Activated naive CD4-positive, alpha-beta T cell treated with anti-CD3 and anti-CD28 coated beads, Interleukin-2, amount 50 U/mL, for 16 hours (primary cell): ENCODE results near the gene CCDC183.
"Not testable (repeated sequence)": the region's sequence is repeated elsewhere in the genome, so short reads cannot be mapped to it uniquely, and the experiment has no call there.

Source experiments
- DNase-seq: peaks from one replicate; pipeline ENCODE4 v3.0.0-alpha.2; 2020

Gene CCDC183

GRCh38 chr9:136840140-136840876 lies 44.2 kb downstream of the CCDC183 start:
- no peak for DNase-seq

GRCh38 chr9:136840877-136841645 lies 44.9 kb downstream of the CCDC183 start:
- no peak for DNase-seq

GRCh38 chr9:136841646-136842379 lies 45.7 kb downstream of the CCDC183 start:
- DNase-seq: not testable (repeated sequence)

DNA sequence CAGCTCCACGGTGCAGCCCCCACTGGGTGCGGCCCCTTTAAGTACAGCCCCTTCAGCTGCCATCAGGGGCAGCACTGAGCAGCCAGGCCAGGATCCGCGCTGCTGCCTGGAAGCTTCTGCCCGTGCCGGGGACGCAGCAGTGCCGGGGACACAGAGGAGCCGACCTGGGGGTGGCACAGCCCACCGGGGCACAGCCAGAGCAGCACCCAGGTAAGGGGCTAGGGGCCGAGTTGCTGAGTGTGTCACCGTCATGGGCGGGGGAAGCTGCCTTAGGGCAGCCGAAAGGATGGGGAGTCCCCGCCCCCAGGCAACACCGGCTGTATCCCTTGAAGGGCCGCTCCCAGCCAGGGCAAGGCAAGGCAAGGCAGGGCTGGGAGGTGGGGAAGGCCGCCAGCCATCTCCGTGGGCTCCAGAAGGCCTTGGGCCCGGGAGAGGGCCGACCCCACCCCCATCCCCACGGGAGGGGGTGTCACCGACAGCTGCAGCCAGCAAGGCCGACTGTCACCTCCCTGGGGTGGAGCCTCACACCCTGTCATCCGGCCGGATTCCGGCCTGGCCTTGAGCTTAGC lies 46.3 kb downstream of the CCDC183 start, which contains the start of gene AJM1:
Gene AJM1, plus strand, starts transcription at position 99 of the 569 bp plus-strand sequence. CDS start 1,937 bp downstream, outside the sequence.
- DNase-seq: peak; percentile 83

GRCh38 chr9:136843159-136843800 lies 47.1 kb downstream of the CCDC183 start:
- not testable (repeated sequence) for DNase-seq

DNA sequence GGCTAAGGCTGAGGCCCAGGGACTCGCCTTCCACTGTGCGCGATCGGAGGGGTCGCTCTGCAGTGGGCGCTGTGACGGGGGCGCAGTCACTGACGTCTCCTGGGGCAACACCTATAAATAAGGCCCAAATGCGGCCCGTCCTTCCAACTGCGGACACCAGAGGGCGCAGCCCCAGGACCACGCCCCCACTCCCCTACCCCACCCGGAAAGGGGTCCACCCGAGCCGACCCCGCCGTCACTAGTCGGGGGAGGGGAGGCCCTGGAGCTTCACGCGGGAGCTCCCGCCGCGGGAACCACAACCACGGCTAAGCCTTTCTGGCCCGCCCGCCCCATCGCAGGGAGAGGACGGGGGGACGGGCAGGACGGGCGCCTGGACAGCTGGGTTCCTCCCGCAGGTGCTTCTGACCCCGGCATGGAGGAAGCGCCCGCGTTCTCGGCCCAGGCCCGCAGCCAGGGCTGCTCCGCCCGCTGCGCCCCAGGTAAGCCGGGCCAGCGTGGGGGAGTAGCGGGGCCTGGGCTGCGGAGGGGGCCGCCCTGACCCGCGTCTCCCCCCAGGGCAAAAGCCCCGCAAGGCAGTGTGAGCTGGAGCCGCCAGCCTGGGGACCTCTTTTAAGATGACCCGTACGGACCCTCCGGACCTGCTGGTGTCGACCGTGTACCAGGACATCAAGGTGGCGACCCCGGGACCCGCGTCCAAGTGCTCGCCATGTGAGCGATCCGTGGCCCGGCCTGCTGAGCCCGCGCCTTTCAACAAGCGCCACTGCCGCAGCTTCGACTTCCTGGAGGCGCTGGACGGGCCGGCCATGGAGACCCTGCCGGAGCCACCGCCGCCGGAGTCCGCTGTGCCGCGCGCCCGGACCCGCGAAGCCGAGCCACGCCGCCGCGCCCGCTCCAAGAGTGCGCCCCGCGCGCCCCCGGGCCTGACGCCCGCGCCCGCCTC lies 47.9 kb downstream of the CCDC183 start:
- DNase-seq: peak; percentile 70

- DNase-seq: no peak
These were observed 48.8 kb downstream of the CCDC183 start for GRCh38 chr9:136844761-136845464.

DNA sequence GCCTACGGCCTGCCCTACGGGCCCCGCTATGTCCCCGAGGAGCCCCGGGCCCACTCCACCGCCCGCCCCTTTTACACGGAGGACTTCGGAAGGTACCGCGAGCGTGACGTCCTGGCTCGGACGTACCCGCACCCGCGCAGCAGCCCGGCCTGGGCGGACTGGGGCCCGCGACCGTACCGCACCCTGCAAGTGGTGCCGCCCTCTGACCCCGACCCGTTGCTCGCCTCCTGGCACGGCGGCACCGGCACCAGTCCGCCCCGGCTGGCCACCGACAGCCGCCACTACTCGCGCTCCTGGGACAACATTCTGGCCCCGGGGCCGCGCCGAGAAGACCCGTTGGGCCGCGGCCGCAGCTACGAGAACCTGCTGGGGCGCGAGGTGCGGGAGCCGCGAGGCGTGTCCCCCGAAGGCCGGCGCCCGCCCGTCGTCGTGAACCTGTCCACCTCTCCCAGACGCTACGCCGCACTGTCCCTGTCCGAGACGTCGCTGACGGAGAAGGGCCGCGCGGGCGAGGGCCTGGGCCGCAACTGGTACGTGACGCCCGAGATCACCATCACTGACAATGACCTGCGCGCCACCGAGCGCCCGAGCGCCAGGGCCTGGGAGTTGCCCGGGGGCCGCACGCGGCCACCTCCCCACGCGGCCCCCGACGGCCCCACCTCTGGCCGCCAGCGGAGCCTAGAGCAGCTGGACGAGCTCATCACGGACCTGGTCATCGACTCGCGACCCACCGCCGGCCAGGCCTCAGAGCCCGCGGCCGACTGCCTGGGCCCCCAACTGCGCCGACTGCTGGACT lies 49.5 kb downstream of the CCDC183 start:
- no peak for DNase-seq

DNA sequence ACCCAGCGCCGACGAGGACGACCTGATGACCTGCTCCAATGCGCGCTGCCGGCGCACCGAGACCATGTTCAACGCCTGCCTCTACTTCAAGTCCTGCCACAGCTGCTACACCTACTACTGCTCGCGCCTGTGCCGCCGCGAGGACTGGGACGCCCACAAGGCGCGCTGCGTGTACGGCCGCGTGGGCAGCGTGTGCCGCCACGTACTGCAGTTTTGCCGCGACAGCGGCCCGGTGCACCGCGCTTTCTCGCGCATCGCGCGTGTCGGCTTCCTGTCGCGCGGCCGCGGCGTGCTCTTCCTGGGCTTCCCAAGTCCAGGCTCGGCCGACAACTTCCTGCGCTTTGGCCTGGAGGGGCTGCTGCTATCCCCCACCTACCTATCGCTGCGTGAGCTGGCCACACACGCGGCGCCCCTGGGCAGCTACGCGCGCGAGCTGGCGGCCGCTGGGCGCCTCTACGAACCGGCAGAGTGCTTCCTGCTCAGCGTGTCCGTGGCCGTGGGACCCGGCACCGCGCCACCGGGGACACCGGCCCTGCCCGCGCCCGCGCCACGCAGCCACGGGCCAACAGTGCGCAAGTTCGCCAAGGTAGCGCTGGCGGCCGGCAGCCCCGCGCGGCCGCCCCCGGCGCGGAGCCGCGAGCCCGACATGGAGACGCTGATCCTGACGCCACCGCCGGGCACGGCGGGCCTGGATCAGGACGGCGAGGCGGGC lies 50.4 kb downstream of the CCDC183 start:
- no peak for DNase-seq

GRCh38 chr9:136847088-136847825 lies 51.1 kb downstream of the CCDC183 start:
- DNase-seq: no peak

DNA sequence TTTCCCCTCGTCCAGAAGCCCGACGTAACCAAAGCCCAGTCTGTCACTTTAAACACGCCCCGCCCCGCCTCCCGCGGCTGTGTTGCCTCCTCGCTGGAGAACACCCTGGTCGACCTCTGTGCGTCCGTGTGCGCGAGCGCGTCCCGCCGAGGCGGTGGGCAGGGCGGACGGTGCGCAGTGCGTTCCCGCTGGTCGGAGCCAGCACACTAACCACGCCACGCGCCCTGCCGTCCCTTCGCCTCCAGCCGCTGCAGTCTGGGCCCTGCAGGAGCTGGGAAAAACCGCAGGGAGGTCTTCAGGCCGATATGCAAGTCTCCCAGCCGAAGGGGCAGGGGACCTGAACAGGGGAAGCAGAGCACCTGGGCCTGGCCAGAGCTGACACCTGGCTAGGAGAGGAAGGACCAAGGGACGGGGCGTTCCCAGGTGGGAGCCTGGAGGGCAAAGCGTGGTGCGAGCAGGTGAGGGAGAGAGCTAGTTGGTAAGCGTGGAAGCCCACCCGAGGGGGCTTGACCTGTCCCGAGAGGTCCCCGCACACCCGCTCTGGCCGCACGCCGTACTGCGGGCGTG lies 51.8 kb downstream of the CCDC183 start:
- DNase-seq: peak; percentile 79

DNA sequence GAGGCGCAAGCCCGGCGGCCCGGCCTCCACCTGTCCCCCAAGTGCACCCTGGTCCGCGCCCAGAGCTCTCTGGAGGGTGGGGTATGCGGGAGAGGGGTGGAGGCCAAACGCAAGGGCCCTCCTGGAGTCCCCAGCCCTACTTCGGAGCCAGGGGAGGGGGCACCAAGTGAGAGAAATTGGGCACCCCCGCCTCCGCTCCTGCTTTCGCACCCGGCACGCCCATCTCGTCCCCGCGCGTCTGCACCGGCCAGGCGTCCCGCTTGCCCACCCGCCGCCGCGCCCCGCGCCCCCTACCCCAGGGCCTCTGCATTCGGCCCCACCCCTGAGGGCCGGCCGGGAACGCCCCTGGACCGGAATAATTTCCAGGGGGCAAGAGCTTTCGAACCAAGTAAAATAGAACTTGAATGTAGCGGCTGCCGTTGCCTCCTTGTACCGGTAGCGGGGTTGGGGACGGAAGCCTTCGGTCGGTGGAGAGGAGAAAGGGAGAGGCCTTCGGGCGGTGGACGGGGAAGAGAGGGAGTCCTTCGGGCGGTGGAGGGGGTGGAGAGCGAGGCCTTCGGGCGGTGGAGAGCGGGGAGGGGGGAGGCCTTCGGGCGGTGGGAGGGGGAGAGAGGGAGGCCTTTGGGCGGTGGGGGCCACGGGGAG lies 52.4 kb downstream of the CCDC183 start:
- DNase-seq: peak; percentile 57

GRCh38 chr9:136849038-136849959 lies 53.2 kb downstream of the CCDC183 start, which contains the start of gene PHPT1:
Gene PHPT1 (plus strand): TSS chr9:136849409. CDS start chr9:136849431, 22 bp downstream.
- peak; percentile 97 for DNase-seq

DNA sequence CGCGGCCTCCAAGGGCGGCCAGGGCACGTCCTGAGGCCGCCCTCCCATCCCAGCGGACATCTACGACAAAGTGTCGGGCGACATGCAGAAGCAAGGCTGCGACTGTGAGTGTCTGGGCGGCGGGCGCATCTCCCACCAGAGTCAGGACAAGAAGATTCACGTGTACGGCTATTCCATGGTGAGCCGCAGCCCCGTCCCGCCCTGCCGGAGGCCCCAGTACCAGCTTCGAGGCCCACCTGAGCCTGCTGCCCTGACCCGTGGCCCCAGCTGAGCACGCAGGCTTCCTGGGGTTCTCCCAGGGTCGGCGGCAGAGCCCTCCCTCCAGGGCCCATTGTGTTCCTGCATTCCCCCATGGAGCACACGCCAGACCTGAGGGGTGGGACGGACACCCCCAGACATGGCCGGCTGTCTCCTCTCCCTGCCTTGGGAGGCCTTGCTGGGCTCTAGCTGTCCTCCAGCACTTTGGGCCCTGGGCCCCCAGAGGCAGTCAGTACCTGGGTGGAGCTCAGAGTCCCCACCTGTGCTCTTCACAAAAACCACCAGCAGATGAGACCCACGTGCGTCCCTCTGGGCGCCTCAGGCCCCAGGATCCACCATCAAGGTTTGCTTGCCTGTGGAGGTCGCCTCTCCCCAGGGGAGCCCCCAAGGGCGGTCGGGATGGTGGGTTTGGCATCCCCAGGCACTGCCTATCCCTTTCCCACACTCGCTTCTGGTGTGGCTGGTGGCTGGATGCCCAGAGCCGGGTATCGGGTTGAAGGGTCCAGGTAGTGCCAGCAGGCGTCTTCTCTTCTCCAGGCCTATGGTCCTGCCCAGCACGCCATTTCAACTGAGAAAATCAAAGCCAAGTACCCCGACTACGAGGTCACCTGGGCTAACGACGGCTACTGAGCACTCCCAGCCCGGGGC lies 54.1 kb downstream of the CCDC183 start:
- no peak for DNase-seq
